Stimulated activated CD4-positive, alpha-beta T cell treated with anti-CD3 and anti-CD28 coated beads, Interleukin-1b, Interleukin-23, amount 100 ng/mL, for 24 hours (primary cell): Measurements from ENCODE around the gene RNF157.
"Not testable (repeated sequence)": the region's sequence is repeated elsewhere in the genome, so short reads cannot be mapped to it uniquely, and the experiment has no call there.

ENCODE experiments used
- DNase-seq, 4 experiments: peaks; one replicate each; pipeline ENCODE4 v3.0.0-alpha.2; 2020; ENCODE audit warnings: low read depth in 4 of 4, low spot score in 1 of 4

Gene RNF157

DNA sequence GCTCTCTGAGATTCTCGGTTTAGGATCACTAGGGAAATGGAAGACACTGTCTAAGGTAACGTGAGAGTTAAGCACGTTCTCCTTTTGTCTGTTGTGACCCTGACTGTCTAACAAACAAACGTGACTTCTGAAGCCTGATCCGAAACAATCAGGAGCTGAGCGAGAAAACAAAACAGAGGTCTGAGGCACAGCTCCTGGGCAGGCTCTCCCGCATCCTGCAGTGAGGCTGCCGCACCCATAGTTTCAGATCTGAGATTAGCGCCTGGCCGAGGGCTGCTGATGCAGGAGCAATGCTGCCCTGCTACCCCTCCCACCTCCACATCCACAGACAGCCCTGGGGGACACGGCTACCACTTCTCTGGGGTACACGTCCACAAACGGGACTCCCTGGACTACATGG, 46.7 kb downstream of the RNF157 start:
- no peak for DNase-seq

DNA sequence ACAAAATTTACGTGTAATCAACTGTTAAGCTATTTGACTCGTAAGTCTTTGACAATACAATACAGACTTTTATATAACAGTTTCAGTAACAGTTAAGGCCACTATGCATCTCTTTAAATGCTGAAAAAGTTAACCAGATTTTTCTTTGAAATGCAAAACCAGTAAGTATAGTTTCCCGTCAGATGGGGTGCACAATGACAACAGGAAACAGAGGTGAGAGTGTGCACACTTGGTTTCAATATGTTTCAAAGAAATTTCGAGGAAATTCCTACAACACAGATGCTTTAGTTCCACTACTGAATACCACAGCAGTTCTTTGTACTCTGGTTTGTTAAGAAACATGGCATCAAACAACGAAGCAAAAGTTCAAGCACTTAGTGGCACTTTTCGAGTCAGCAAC, 48.4 kb downstream of the RNF157 start:
- DNase-seq: no peak

DNA sequence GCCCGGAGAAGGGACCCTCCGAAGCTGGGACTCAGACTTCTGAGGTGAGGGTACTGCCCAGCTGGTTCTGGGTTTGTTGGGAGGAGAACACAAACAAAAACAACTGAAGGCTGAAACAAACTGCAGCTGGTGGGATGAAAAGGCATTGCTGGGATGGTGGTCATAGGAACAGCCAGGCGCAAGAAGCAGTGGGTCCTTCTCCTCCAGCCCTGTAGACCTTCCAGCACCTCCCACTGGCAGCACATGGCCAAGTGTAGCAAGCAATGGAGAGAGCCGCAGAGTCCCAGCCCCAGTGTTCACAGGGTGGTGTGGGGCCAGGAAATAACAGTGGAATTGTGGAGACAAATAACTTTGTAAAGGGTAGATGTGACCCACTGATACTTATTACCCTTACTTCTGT, 50.6 kb downstream of the RNF157 start:
- DNase-seq: no peak

DNA sequence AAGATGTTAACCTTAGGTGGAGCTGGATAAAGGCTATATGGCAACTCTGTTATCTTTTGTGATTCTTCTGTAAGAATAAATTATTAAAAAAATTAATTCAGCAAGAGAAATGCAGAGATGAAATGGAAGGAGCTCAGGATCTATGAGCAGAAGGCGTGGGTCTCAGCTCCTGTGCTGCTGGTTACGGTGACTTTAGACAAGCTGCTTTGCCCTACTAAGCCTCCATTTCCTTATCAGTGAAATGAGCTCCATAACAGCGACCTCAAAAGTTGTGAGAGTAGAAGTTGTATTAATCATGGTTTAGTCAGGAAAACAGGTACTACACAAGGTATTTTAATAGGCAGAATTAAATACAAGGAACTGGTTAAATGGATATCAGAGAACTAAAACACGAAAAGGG, 51.0 kb downstream of the RNF157 start:
- DNase-seq: no peak

DNA sequence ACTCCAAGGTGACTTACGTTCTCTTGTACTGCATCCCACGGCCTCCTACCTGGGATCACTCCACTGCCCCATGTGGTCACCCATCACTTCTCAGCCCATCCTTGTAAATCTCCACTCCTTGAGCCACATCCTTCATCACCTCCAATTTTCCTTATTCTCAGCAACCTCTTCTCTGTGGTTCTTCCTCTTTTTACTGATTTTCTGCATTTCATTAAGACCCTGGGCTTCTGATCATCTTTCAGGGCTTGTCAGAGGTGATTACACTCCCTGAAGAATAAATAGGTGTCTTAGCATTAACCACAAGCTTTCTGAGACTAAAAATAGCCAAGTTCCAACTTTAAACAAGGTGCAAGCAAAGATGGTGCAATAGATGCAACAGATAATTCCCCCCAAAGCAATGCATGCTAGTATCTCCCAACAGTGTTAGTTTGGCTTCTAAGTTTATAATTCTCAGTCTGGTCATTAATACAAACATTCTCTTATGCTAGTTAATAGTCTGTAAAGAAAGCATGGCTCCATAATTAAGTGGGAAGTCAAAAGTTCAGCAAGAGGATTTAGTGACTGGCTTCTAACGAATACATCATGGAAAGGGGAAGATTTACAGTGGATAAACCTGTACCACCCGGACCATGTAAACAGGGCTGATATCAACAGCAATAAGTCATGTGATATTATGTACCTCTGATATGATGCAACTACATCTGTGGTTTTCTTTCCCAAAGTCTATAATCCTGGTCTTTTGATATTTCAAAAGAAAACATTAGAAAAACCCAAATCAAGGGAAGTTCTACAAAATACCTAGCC, 51.9 kb downstream of the RNF157 start:
- DNase-seq: no peak

DNA sequence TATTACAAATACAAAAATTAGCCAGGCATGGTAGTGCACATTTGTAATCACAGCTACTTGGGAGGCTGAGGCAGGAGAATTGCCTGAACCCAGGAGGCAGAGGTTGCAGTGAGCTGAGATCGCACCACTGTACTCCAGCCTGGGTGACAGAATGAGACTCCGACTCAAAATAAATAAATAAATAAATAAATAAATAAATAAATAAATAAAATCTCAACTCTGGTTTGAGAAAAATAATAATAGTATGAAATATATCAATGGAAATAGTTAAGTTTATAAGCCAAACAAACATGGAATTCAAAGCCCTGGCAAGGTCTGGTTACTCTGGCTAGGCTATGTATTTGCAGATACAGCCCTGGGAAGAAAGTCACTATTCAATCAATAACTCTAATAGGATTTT, 53.5 kb downstream of the RNF157 start:
- not testable (repeated sequence) for DNase-seq

DNA sequence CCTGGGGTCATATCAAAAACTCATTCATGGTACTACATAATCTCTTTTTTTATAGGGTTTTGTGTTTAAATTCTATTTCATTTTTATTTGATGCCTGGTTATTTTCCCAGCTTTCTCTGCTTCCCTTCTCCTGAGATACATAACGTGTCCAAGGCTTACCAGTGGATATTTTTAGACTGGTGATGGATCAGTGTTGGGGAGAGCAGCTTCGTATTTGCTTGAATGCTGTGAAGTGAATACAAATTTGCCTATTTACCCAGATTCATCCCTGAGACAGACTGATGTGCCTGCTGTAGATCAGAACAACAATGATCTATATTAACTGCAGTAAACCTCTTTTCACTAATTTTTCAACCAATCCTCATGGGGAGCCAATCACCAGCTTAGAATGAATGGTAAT, 56.0 kb downstream of the RNF157 start:
- no peak for DNase-seq

DNA sequence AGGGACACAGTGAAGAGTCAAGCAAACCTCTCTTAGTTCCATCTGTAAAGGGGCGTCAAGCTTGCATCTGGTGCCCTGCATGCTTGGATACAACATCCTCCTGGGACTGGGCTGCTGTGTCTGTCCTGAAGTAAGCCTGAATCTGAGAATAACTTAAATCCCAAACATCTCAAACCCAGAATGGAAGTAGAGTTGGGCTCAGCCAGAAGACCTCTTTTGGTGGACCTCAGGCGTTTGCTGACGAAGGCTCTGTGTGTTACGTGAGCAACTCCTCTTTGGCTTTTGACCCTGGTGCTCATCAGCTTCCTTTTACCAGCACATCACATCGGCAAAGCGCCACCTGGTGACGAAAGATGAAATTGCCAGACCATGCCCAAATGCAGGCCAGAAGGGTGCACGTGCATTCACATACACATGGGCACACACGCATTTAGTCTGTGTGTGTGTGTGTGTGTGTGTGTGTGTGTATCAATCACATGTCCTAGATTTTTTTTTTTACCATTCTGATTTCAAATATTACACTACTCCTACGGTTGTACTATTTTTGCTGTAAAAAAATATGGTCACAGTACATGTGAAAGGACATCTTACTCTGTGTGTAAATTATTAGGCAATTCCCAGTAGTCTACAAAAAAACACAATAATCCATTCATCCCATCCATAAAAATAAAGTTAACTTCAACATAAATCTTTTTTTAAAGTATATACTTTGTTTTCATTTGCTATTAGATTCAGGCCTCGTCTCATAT, 58.1 kb downstream of the RNF157 start:
- peak; percentile 88 to 96 (median 93) for DNase-seq

DNA sequence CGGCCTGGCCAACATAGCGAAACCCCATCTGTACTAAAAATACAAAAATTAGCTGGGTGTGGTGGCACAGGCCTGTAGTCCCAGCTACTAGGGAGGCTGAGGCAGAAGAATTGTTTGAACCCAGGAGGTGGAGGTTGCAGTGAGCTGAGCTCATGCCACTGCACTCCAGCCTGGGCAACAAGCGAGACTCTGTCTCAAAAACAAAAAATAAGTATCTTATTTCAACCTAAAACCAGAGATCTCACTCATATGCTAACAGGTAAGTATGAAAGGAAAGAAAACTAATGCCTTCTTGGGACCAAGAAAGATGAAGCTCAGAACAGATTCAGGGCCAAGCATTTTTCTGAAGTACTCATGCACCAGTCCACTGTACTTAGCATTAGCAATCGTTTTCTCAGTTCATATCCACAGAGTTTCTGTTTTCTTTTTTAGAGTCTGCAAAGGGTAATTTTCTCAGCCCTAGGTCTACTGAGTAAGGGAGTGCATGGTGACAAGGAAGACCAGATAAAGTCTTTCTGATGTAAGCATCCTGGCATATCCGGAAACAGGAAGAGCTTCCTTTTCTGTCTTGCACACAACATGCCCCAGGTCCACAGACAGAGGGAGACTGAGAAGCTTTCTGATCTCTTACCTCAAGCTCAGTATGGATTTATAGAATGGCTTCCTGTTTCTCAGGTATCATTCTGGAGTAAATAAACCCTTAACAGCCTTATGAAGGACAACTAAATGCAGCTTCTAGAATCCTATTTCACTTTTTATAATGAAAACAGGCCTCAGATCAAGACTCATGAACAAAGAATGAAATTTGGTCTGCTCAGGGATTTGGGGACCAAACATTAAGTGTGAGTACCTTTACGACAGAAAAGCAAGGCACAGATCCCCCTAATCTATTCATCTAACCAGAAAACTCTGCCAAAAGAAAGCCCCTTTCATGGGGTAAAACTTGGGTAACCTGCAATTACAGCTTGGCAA, 60.5 kb downstream of the RNF157 start:
- DNase-seq: no peak

DNA sequence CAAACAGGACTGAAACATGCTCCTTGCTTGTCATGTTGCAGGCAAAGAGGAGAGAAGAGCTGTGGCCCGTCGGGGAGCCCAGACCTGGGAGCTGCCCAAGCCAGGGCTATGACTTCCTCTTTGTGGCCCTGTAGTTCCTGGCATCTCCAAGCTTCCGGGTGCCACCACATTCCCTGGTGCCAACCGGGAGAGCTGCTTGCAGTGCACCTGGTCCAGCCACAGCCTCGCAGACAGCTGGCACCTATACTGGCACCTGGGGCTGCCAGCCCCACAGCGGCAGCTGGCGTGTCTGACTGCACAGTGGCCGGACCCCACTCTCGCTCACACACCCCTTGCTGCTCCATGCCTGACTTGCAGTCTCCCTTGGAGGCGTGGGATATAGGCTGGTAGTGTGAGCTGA, 62.2 kb downstream of the RNF157 start:
- no peak for DNase-seq

DNA sequence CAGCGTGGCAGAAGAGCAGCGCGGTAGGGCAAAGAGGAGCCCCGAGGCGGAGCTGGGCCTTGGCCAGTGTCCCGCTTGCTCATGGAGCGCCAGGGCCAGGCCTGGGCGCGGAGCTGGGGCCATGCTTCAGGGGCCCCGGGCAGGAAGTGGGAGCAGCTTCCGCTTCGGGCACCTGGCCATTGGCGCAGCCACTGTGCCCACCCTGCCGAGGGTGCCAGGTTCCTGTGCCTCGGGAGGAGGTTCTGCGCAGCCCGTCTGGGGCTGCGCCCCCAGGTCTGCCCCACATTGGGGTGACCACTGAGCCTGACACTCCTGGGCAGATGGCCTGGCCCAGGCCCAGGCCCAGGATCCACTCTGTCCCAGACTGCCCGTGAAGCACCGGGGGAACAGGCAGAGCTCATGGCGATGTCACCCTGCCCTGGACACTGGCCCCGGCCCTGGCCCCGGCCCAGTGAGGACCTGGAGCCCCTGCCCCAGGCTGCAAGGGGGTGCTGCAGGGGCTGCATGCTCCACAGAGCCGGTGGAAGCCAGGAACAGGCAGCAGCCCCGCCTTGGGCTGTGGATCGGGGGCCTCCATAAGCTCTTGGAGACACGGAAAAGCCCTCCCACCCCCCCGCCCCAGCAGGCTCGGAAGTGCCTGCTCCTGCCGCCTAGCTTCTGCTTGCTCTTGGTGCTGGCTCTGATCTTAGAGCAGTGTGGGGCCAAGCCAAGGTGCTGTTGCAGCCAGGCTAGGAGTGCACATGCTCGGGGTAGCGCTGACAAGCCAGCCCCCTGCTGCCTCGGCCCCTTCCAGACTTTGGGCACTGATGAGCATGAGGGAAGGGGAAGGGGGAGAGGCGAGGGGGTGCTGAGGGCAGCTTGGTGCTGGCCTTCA, 63.4 kb downstream of the RNF157 start:
- no peak for DNase-seq

DNA sequence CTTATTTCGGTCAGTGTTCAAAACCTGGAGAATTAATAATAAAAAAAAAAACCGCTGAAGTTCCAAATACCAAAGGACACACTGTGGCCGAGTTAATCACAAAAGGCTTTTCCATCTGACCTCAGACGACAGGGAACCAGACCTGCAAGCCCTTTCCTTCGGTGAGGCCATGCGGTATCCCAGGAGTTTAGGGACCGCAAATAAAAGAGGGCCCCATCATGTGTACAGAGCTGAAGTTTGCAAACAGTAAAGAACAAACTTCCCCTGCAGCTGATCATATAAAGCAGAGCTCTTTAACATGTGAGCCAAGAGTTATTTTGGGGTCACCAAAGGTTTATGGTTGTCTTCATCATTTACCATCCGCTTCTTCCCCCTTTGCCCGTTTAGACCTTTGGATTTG, 66.3 kb downstream of the RNF157 start:
- no peak for DNase-seq

DNA sequence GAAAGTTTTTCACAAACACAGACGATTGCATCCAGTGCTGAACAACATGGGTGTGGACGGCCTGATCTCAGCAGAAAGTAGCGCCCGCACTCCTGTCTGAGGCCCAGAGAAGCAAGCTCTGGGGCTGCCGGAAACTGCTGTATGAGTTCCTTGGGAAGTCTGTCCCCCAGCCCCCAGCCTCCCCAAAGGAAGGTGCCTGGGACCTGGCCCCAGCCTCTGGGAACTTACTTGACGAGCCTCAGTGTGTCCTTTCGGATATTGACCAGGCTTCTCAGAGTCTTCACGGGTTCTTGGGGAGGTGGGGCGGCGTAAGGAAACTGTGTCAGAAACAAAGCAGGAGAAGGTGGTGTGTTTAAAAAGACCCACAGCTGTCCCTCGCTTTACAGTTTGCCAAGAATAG, 66.8 kb downstream of the RNF157 start:
- no peak for DNase-seq

DNA sequence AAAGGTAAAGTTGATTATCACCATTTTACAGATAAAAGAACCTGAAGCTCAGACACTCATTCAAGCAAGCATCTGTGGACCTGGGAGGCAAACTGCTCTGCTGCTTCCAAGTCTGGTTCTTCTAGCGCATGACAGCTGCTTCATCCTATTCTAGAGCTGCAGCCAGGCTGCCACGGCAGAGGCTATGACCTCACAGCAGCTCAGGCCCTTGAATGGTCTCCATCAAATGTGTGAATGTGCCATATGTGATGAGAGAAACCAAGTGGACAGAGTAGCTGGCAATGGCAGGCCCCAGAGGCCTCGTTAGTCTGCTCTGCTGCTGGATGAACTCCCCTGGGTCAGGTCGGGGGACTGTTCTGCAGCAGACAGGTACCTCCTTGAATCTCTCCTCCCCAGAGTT, 68.6 kb downstream of the RNF157 start:
- no peak for DNase-seq

DNA sequence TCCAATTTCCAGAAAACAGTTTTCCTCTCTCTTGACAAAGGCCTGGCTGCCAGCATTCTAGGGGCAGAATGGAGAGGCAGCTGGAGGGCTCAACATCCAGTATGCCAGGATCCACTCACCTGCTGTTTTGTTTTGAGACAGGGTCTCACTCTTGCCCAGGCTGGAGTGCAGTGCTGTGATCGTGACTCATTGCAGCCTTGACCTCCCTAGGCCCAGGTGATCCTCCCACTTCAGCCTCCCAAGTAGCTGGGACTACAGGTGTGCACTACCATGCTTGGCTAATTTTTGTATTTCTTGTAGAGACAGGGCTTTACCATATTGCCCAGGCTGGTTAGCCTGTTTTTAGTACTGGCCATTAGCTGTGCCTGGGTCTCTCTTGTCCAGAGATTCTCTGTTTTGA, 70.2 kb downstream of the RNF157 start:
- no peak for DNase-seq

DNA sequence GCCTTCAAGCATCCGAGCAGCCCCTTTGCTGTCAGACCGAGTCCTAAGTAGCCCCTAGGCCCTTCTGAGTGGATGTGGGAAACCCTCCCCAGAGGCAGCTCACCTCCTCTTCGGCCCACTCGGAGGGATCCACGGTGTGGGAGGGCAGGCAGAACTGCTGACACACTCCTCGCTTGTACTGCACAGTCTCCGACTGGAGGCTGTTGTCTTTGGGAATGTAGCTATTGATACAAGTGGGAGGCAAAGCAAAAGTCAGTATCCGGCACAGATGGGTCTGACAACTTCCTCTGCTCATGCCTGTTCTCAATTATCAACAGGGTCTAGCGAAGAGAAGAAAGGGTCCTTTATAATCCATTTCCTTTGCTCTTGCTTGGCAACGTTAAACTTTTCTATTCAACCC, 73.4 kb downstream of the RNF157 start:
- DNase-seq: no peak

DNA sequence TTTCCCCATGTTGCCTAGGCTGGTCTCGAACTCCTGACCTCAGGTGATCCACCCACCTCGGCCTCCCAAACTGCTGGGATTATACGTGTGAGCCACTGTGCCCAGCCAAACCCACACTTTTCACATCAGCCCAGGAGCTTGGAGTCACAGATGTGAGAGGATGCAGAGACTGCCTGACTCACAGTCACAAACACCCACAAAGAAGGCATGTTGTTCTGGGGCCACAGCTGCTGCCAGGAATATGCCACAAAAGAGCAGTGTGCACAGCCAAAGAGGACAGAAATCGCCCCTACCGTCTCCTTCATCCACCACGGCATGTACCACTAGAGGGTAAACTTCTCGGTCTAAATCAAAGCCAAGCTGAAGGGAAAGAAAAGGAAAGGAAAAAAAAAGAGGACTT, 74.1 kb downstream of the RNF157 start:
- DNase-seq: no peak

DNA sequence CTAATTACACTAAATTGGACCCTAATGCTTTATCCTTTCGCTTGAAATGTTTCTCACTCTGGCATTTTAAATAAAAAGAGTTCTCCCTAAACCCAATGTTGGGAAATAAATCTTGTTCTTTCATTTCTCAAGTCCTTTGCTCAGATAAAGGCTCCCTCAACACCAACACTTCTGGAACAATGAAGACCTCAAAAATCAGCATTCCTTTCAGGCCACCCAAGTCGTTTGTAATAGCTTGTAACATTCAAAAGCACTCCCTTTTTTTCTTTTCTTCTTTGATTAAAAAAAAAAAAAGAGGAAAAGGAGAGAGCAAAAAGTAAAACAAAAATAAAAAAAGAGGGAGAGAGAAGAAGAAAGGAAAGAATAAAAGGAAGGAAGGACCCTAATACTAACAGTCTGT, 76.0 kb downstream of the RNF157 start:
- DNase-seq: no peak

DNA sequence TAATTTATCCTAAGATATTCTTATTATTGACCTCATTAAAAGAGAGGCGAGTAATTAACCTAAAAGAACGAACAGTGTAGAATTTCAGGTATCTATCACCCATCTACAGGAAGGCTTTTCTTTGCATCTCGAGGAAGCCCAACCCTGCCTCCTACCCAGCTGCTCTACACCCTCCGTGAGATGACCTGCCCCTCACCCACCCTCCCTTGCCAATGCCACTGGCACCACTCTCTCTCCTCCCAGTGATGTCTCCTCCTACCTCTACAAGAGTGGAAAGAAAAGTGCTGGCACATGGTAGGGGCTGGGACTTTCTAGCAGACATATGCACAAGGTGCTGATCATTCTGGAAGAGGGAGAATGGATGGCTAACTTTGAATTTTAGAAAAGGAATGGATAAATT, 76.4 kb downstream of the RNF157 start:
- DNase-seq: no peak

DNA sequence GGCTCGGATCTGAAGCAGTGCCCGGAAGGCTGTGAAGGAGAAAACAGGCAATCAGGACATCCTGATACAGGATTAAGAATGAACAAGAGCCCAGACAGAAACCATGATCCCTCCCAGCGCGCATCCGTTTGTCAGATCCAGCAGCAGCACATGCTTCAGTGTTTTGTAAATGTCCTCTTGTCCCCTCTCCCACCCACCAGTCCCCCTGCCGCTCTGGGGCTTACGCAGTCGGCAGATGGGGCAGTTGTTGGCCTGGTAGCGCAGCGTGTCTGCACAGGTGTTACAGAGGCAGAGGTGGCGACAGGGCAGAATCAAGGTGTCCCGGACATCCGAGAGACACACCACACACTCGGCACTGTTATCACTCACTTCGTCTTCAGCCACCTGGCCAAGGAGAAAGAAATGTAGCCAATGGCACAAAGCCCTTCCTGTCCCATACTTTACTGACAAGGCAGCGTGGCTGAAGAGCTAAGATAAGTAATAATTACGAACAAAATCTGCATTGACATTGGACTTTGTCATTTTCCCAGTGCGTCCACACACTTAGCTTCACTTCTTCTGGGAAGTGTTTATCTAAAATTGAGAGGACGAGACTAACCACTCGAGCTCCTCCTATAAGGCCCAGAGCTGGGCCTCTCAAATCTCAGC, 78.5 kb downstream of the RNF157 start:
- no peak for DNase-seq
